ENCODE results near the gene ZNF280D. TPM values are rescaled to one million over a fixed set of nuclear protein-coding genes. Genes with fewer than 3 reads are reported as not detected.
"Not testable (repeated sequence)": the region's sequence is repeated elsewhere in the genome, so short reads cannot be mapped to it uniquely, and the experiment has no call there.

ZNF280D gene
- total and polyA plus RNA-seq, 12 donors = 16.9 to 67.5 (median 46.1) TPM

GRCh38 chr15:56715220-56715619 is 18.1 kb downstream of the ZNF280D start:
- intact Hi-C loops (cut with DNase I) = no loop called here
- Histone ChIP-seq H3K27me3 (no peaks in the 10 kb centered on the region), H3K4me3 (no peak overlapping the region), H3K4me1 (replicated peaks in 1 of 2) (peaks cover 0 to 25% of the 10 kb centered on the region in 2 donors), H3K36me3 (replicated peaks in 1 of 2) (no peaks in the 10 kb centered on the region), H3K9me3 (replicated peaks in 1 of 3) (peaks cover 0 to 10% (median 0%) of the 10 kb centered on the region in 3 donors), H3K27ac (no peak overlapping the region)
- TF ChIP-seq POLR2A (IDR thresholded peaks at IDR 0.05) (no peak), CTCF (IDR thresholded peaks at IDR 0.05) (no peak)
- DNase-seq = no peak

- not testable (repeated sequence) for H3K27ac ChIP-seq
These were observed 23.8 kb downstream of the ZNF280D start for GRCh38 chr15:56709502-56709901.

GRCh38 chr15:56699743-56700142 is 33.6 kb downstream of the ZNF280D start:
- no peak overlapping the region for H3K27ac ChIP-seq
- no peaks in the 10 kb centered on the region for H3K4me1 ChIP-seq (replicated peaks in 1 of 2)
- H3K9me3 ChIP-seq (replicated peaks in 1 of 3) = no peaks in the 10 kb centered on the region
- H3K36me3 ChIP-seq (replicated peaks in 1 of 2) = peaks cover 0 to 34% of the 10 kb centered on the region in 2 donors
- TF ChIP-seq CTCF (IDR thresholded peaks at IDR 0.05) = no peak
- TF ChIP-seq POLR2A (IDR thresholded peaks at IDR 0.05) = no peak
- WGBS, 4 donors = 94 to 100% (median 100%) methylated on average over 1 of the region's 1 CpG
- DNase-seq = no peak
- intact Hi-C loops (cut with DNase I) = no loop called here
- no peak overlapping the region for H3K4me3 ChIP-seq
- no peaks in the 10 kb centered on the region for H3K27me3 ChIP-seq

More at GRCh38 chr15:56709502-56709901, 23.8 kb downstream of the ZNF280D start:
- H3K4me3 ChIP-seq; H3K36me3 ChIP-seq (replicated peaks in 1 of 2); H3K27me3 ChIP-seq; DNase-seq; intact Hi-C loops (cut with DNase I): not testable (repeated sequence)
- WGBS, 4 donors = 92 to 100% (median 97%) methylated on average over 5 of the region's 5 CpGs
- H3K4me1 ChIP-seq (replicated peaks in 1 of 2) = peaks cover 0 to 16% of the 10 kb centered on the region in 2 donors
- H3K9me3 ChIP-seq (replicated peaks in 1 of 3) = peaks cover 0 to 10% (median 0%) of the 10 kb centered on the region in 3 donors

- Histone ChIP-seq H3K4me1 (replicated peaks in 1 of 2) (no peaks in the 10 kb centered on the region), H3K9me3 (replicated peaks in 1 of 3) (no peaks in the 10 kb centered on the region), H3K36me3 (replicated peaks in 1 of 2) (peaks cover 0 to 24% of the 10 kb centered on the region in 2 donors), H3K4me3 (no peak overlapping the region), H3K27me3 (no peaks in the 10 kb centered on the region), H3K27ac (no peak overlapping the region)
- DNase-seq = no peak
- TF ChIP-seq CTCF (IDR thresholded peaks at IDR 0.05) (no peak), POLR2A (IDR thresholded peaks at IDR 0.05) (no peak)
- intact Hi-C loops (cut with DNase I) = no loop called here
- 95 to 100% (median 97%) methylated on average over 2 of the region's 2 CpGs for WGBS, 4 donors
These were observed 35.0 kb downstream of the ZNF280D start for GRCh38 chr15:56698270-56698669.

- Histone ChIP-seq H3K27ac (no peak overlapping the region), H3K4me3 (no peak overlapping the region), H3K27me3 (no peaks in the 10 kb centered on the region), H3K9me3 (replicated peaks in 1 of 3) (no peaks in the 10 kb centered on the region), H3K36me3 (replicated peaks in 1 of 2) (peaks cover 0 to 6% of the 10 kb centered on the region in 2 donors), H3K4me1 (replicated peaks in 1 of 2) (no peaks in the 10 kb centered on the region)
- DNase-seq = no peak
- TF ChIP-seq CTCF (IDR thresholded peaks at IDR 0.05) (no peak), POLR2A (IDR thresholded peaks at IDR 0.05) (no peak)
- intact Hi-C loops (cut with DNase I) = no loop called here
- WGBS, 4 donors = 76 to 85% (median 81%) methylated on average over 3 of the region's 3 CpGs
These were observed 39.5 kb downstream of the ZNF280D start for GRCh38 chr15:56693761-56694160.

Data from adrenal gland (tissue), 12 donors.